HG02943 (cell line): ENCODE results near the gene ACADS.

Experiments used
- ATAC-seq: cut with Tn5 transposase; IDR thresholded peaks from one replicate; pipeline ENCODE4 v1.9.1; 2021; ENCODE audit warnings: mild to moderate bottlenecking, low read depth, moderate library complexity; ENCODE audit not compliant: unreplicated experiment

Gene ACADS

GRCh38 chr12:120783197-120783596, 57.6 kb downstream of the ACADS start:
- ATAC-seq = no peak

GRCh38 chr12:120784804-120785203, 59.2 kb downstream of the ACADS start:
- no peak for ATAC-seq

DNA sequence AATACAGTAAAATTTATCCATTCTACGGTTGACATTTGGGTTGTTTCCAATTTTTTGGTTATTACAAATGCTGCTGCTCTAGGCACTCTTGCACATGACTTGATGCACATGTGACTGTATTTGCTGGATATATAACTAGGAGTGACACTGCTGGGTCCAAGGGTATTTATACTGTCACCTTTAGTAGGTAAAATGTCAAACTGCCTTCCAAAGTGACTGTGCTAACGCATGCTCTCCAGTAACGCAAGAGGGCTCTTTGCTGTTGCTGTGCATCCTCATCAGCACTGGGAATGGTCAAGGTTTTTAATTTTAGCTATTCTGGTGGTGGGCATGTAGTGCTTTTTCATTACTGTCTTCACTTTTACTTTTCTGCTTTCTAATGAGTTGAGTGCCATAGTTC, 62.3 kb downstream of the ACADS start:
- ATAC-seq = no peak
